Activated T-cell treated with anti-CD3 and anti-CD28 coated beads for 24 hours (primary cell): ENCODE data around the gene FCRL2.

Source experiments
- DNase-seq: peaks from one replicate; pipeline ENCODE4 v3.0.0-alpha.2; 2020; ENCODE audit warnings: low read depth

The FCRL2 gene, protein sequence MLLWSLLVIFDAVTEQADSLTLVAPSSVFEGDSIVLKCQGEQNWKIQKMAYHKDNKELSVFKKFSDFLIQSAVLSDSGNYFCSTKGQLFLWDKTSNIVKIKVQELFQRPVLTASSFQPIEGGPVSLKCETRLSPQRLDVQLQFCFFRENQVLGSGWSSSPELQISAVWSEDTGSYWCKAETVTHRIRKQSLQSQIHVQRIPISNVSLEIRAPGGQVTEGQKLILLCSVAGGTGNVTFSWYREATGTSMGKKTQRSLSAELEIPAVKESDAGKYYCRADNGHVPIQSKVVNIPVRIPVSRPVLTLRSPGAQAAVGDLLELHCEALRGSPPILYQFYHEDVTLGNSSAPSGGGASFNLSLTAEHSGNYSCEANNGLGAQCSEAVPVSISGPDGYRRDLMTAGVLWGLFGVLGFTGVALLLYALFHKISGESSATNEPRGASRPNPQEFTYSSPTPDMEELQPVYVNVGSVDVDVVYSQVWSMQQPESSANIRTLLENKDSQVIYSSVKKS

DNA sequence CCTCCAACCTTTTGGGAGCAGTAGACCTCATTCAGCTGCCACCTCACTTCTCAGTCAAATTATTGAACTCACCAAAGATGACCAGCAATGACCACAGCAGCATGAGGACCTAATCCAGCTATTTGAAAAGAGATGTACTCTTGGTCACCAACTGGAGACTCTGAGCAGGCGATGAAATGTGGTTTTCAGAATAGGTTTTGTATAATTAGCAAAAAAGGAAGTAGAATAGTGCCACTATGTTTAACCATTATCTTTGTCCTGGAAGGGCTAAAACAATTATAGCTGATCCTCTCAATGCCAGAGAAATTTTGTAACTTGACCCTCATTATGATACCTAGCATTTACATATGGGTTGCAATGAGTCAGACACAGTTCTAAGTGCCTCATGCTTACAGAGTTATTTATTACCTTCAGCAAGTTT lies at the start of gene FCRL2:
Gene FCRL2, minus strand, starts transcription at position 162 of the 421 bp plus-strand sequence. Its CDS starts 59 bp downstream, at position 103.
- DNase-seq: no peak

DNA sequence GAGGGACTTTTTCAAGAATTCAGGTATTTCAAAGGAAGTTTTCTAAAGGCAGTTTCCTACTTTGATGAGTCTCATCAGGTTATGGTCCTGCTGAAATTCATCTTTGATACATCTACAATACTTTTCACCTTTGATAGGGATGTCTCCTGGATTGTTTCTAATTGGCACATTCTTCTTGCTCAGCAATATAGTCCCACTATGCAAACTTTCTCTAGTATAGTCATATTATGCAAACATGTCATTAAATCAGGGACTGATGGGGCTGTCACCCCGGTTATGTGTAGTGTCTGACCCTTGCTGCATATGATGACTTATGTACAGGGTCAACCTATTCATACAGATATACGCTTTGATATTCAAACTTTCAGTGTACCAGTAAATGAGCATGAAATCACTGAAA lies 43.4 kb upstream of the FCRL2 start:
- no peak for DNase-seq

DNA sequence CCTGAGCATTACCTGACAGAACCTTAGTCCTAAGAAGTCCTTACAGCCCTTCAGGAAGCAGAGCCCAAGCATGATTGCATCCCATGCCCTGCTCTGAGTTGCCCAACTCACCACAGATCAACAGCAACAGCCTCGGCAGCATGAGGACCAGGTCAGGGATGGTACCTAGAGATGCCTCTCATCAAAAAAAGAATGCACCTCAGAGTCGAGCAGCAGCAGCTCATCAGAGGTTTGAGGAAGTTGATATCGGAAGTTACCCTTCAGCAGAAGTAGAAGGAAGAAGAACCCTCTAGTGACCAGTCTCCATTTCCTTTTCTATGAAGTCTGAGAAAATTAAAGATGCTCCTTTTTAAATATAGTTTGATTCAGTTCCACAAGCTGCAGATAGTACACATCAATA lies 43.0 kb upstream of the FCRL2 start, which contains the start of gene FCRL1:
Gene FCRL1, minus strand, starts transcription at position 225 of the 400 bp plus-strand sequence. Its CDS starts 83 bp downstream, at position 142.
- no peak for DNase-seq

DNA sequence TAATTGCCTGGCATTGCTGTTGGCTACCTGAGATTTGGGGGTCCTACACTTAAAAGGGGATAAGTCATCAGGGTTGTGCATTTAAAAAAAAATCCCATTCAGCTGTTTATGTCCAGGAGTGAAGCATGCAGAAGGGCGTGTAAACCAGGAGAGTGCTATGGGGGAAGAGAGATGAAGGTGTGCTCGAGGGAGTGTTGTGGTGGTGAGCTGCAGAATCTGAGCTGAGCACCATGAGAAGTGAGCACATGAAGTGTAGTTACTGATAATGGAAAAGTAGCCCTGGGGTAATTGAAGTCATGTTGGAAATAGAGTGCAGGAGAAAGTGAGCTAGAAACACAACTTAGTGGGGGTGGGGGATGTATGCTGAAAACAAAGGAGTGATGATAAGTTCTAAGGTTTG lies 42.3 kb upstream of the FCRL2 start:
- DNase-seq: no peak

DNA sequence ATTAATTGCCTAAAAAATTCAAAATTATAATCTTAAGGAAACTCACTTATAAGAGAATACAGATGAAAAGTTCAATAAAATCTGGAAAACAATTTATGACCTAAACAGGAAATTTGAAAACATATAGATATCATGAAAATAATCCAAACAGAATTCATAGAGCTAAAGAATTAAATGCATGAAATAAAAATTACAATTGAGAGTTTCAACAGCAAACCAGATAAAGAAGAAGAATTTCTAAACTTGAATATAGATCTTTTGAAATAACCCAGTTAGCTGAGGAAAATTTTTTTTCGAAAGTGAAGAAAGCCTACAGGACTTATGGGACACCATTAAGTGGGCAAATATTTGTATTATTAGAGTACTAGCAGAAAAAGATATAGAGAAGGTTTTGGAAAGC lies 36.3 kb upstream of the FCRL2 start:
- DNase-seq: no peak

DNA sequence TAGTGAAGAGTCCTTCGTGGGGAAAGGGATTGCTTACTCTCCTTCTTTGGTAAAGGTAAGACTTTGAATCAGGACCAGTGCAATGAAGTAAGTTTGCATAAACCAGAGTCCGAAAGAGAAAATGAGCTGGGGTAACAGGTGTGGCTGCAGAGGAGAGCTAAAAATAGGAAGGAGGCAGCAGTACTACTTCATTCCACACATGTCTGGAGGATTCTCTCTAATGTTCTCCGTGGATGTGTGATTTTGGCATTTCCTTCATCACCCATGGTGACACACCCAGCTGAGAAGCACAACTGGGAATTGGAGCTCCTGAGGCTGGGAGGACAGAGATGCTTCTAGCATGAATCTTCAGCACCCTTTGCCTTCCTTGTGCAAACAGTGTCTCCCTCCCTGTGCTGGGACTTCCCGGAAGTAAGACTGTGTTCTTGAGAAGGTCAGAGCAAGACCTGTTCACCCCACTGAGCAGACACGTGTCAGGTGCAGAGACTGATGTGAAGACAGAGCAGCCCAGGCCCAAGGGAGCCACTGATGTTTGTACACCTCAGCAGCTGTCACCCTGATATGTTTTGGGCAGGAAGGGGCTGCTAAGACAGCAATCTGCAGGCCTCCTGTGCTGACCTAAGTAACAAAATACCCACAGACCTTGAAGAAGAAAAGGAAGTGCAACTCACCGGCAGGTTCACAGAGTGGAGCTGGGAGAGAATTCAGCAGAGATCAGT lies 29.7 kb upstream of the FCRL2 start:
- DNase-seq: no peak

DNA sequence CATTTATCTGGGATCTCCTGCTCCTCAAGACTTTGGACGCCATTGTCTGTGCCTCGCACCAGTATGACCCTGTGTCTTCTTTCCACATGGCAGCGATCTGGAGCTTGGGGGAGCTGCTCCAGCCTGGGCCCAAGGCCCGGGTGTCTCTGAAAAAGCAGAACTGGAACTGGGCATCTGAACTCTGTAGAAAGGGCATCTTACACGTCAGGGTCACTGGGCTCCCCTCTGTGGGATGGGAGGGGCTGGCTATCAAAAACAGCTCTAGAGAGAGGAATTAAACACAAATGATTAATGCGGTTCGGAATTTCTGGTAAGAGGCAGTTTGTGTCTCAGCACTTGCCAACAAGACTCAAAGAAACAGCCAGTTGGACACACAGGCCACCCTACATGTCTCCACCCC lies 26.9 kb upstream of the FCRL2 start:
- DNase-seq: no peak

DNA sequence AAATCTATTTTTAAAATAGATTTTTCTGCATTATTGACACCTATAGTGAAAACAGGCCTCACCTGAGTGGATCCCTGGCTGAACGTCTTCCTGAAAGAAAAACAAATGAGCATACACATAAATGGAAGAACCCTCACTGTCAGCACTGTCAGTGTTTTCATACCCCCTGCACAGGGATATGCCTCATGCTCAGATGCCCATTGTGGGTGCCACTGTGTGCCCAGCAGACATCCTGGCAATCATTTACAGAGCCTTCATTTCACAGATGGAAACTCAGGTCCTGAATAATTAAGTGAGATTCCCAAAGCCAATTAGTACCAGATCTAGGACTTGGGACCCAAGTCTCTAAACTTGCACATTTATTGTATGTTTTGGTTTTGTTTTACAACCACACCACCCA lies 23.1 kb upstream of the FCRL2 start:
- no peak for DNase-seq

DNA sequence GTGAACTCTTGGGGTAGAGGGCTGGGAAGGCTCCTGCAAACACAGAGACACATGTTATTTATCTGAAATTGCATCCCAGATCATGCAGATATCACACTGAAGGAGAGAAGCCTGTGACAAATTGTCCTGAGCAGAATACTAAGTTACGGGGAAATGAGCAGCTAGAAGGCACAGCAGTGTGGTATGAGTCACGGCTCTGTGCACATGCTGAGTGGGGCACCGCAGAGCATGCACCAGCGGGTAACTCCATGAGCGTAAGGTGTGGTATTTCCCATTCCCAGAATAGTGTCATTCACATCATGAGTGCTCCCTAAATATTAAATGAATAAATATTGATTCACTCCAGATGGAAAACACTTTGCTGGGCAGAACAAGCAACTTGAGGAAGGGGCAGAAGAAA lies 21.3 kb upstream of the FCRL2 start:
- DNase-seq: no peak

DNA sequence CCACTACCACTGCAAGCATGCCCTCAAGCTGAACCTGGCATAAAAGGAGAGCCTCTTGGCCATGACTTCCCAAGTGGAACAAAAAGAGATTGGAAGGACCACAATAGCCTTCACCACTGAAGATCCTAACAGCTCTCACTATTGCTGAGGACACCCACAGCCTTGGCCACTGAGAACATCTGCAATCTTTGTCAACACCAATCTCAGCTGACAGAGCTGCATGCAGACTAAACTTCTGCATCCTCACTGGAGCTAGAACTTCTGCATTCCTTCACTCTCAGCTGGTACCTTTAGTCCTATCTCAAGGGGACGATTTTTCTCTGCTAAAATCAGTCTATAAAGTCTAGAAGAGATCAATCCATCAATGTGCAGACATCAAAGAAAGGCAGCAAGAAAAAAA lies 8.3 kb upstream of the FCRL2 start:
- DNase-seq: no peak

DNA sequence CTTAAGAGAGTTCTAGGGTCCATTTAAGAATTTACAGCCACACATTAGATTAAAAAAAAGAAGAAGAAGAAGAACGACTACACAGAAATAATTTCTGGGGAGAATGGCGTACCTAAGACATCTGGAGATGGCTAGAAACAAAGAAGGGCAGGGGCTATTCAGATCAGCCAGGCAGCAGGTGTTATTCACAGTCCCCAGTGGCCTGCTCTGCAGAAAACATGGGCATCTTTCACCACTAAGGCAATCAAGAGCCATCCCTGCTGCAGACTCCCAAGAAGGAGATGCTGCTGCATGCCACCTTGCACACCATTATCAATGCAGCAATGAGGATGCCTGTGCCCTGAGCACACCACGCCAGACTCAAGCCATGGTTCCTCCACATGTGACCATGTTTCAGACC lies 7.9 kb upstream of the FCRL2 start:
- no peak for DNase-seq

DNA sequence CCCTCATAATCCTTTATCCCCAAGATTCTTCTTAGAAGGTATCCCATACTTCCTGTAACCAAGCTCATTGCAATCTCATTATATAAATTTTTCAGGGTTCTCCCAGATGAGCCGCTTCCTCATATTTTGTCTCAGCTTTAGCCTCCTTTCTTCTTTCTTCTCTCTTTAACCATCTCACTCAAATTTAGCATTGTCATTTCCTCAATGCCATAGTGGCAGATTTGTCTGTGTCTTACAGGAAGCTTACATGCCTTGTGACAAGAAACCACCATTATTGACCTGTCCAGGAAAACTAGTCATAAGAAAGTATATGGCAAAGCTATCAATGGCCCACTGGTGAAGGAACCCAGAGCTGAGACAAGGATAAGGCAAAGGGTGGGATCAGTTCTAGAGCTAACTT lies 6.0 kb upstream of the FCRL2 start:
- no peak for DNase-seq

DNA sequence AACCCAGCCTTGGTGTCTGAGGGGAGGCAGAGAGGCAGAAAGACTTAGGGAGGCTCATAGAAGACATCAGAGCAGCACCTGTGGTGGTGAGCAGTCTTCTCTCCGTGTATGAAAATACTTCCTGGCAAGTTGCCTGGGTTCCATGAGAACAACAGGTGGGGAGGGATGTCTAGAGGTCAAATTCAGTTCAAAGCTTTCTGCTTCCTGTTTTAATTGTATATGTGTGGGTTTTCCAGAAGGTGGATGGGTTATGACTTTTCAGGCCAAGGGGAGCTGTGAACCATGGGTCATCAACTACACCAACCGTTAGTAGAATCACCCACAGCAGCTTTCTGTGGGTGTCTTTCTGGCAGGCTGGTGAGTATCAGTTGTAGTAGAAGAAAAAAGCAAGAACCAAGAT lies 4.1 kb upstream of the FCRL2 start:
- no peak for DNase-seq

DNA sequence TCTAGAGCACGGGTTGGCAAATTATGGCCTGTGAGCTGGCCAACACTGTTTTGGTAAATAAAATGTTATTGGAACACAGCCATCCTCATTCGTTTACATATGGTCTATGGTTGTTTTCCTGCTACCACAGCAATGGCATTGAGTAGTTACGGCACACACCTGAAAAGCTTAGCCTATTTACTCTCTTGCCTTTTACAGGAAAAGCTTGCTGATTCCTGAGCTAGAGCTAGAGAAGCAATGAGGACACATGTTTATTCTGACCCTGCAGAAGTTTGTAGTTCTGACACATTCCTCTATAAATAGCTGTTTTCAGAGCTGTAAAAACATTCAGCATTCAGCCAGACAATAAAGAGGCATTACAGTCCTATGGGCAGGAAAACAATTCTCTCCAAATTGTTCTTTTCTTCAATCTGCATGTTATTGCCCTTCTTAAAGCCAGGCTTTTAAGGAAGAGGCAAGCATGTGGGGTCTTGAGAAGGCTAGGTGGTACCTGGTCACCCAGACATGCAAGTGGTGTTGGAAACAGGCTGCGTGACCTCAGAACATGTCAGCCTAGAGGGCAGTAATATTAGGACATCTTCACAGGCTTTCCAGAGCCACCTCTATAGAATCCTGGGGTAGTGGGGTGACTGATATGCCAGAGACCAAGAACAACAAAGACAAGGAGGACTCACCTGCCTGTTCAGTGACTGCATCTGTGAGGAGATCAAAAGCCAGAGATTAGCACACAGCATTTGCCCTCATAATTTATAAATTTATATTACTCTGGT lies 1.6 kb downstream of the FCRL2 start:
- no peak for DNase-seq

DNA sequence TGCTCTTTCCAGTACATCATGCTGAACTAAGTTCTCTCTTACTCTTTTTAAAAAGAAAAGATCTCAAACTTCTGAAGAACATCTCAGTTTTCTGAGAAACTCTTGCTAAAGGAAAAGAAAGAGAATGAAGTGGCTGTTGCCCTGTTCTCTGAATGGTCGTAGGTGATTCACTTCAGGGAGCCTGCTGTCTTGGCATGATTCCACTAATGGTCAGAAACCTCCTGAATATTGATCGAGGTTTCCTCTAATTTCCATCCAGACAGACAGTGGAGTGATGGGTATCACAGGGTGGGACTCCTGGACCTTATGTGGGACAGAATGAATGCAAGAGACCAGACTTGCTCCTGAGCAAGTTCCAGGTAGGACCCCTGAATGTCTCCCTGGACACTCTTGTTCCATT lies 2.5 kb downstream of the FCRL2 start:
- no peak for DNase-seq

DNA sequence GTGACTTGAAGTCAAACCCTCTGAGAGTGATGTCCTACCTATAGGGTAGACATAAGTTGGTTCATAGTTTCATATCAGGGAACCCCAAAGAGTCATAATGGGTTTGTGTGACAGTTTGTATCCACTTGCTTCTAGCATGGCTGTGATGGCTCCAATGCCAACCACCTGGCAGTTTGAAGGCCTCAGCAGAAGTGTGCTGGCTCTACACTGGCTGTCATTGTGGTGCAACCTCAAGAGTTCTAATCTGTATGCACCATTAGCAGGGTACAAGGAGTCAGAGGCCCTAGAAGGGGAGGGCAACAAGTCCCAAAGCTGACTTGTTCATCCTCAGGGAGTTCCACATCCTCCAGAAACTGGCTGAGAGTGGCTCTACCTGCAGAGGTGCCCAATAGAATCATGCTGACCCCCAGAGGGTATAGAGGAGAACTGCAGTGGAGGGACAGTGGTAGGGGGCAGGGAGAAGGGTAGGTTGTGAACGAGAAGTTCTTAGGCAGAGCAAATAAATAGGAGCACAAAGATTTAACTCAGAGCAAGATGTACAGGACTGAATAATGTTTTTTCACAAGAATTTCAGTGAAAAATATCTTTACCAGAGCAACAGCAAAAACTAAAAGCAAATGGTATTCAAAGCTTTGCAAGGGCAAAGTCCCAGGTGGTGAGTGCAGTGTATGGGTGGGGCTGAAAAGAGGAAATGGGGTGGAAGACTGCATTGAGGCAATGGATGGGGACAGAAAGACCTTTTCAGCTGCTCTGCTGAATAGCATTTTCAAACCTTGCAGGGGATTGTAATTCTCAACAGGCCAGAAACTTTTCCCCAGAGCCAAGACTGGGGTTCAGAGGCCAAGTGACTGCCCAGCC lies 3.2 kb downstream of the FCRL2 start:
- no peak for DNase-seq

DNA sequence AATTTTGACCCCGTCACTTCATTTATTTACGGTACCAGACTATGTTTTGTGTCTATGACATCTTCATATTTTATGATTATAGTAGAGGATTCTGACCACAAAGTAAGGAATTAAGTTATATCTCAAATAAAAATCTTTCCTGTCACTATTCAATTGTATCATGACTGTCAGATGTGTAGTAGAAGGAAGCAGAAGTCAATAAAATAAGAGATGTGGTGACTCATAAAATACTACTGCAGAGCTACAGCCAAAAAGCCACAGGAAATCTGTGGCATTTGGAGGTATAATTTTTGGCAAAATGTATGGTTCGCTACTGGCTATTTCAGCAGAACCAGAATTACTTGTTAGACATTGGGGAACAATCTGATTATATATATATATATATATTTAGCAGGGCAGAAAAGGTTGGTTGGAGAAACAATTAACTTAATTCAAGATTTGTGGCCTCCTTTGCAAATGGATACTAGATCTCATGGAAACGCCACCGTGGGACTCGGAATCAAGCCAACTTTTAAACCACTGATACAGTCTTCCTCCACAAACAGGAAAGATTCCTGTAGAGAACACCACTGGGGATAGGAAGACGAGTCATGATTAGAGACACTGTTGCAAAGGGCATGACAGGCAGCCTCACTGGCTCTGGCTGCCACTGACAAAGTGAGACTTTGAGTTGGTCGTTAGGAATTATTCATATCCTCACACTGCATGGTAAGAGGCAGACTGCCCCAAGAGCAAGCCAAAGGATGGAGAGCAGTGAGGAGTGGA lies 5.1 kb downstream of the FCRL2 start:
- no peak for DNase-seq

DNA sequence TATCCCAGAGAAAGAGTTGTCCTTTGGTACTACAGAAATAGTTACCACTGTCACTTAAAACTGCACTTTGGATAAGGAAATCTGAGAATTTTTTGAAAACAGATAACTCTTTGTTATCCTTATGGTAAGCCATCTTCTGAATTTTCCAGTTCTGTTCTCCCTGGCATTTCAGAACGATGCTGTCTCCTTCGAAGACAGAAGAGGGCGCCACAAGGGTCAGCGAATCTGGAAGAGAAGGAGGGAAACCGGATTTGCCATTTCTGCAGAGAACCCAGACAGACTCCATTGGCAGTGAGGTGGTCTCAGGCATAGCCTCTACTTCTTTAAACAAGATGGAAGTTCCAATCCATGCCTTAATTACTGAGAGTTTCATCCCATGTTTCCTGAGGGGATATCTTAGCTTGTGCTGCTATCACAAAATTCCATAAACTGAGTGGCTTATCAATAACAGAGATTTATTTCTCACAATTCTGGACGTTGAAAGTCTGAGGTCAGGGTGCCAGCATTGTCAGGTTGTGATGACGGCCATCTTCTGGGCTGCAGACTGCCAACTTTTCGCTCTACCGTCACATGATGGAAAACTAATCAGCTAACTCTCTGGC lies 6.4 kb downstream of the FCRL2 start:
- DNase-seq: no peak

DNA sequence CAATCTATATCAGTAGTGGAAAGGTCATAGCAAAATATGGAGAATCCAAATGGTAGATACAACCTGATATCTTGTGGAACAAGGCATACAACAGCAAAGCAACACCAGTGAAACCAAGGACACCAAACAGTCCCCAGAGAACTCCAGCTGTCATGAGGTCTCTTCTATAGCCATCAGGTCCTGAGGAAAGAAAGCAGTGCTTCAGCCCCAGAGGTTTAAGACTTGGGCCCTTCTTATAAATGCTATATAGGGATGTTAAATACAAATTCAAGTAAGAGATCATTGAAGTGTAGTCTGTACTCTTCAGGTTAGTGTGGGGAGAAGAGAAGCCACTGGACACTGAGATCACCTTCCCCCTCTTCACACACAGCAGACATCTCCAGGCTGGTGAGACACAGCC lies 10.1 kb downstream of the FCRL2 start:
- no peak for DNase-seq

DNA sequence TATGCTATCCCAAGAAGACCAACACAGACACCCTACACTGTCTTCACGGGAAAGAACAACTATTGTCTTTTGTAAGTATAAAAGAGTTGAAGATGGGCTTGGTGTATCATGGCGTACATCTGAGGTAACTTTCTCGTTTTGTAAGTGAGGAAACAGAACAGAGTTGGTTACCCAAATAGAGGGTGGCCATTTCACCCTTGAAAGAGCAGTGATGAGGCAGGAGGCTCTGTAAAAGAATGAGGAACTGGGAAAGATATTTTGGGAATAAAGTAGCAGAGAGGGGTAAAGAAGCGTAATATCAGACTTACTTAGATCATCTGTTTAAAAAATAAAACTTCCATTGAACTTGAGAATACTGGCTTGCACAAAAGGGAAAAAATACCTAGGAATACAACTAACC lies 18.9 kb downstream of the FCRL2 start:
- DNase-seq: no peak
